Measurements from ENCODE around the gene PSTPIP2.

GRCh38 chr18:46061387-46061786 is 10.7 kb downstream of the PSTPIP2 start:
- no peak for TF ChIP-seq FOXP2 (optimal IDR thresholded peaks at IDR 0.05; ENCODE audit: borderline replicate concordance, extremely low read depth, extremely low read length, insufficient read depth)
- no peak for TF ChIP-seq TAF1 (IDR thresholded peaks at IDR 0.05; ENCODE audit: borderline replicate concordance, insufficient read depth, low read length)
- no peak for TF ChIP-seq REST (IDR thresholded peaks at IDR 0.05; ENCODE audit: insufficient read depth in 1 of 2, low read depth in 2 of 2, low read length in 2 of 2)
- TF ChIP-seq SIN3A (IDR thresholded peaks at IDR 0.05; ENCODE audit: borderline replicate concordance, insufficient read depth, low read length), result no peak
